IMR-90 (cell line): Measurements from ENCODE around the gene HADHA. TPM values are rescaled to one million over a fixed set of nuclear protein-coding genes. Genes with fewer than 3 reads are reported as not detected.

Experiments used
- ATAC-seq: fragments of 200-7000 bp; cut with Tn5 transposase; 2 replicates; pipeline ENCODE4 v1.9.1; 2020; ENCODE audit warnings: low read depth, mild to moderate bottlenecking, moderate library complexity
- BruUV-seq: library from RNA; stranded (reverse); fragments of 400-500 nt; replicated peaks from 2 replicates; lab custom pipeline; 2021; lab: Mats Ljungman, UMichigan
- CTCF ChIA-PET: fragments of 300-600 bp; formaldehyde crosslinking; extraction: SDS; loops from one replicate; lab custom pipeline; 2021; ENCODE audit warnings: antibody characterized with exemption; lab: Yijun Ruan, JAX
- POLR2A ChIA-PET: fragments of 300-600 bp; sonication (Branson Sonifier 250); formaldehyde crosslinking; loops from one replicate; lab custom pipeline; 2022; ENCODE audit warnings: antibody characterized with exemption; ENCODE audit not compliant: unreplicated experiment; lab: Charles Lee
- DNase-seq: peaks from one replicate; pipeline ENCODE4 v3.0.0; 2013
- H2AFZ ChIP-seq: replicated peaks from 2 replicates; pipeline ENCODE3; 2013; ENCODE audit warnings: low read length, mild to moderate bottlenecking; ENCODE audit not compliant: poor library complexity
- H2AK5ac ChIP-seq: 2 replicates; pipeline ENCODE4 v1.6.1; 2013; ENCODE audit warnings: low read depth, low read length, inconsistent platforms
- H2AK9ac ChIP-seq: replicated peaks from 2 replicates; pipeline ENCODE3; 2013; ENCODE audit warnings: mild to moderate bottlenecking, low read depth, low read length, moderate library complexity; ENCODE audit not compliant: poor library complexity
- H2BK120ac ChIP-seq: 2 replicates; pipeline ENCODE4 v1.6.1; 2013; ENCODE audit warnings: low read depth, low read length, inconsistent platforms
- H2BK15ac ChIP-seq: 3 replicates; pipeline ENCODE4 v1.6.1; 2013; ENCODE audit warnings: low read depth, low read length, inconsistent platforms
- H2BK20ac ChIP-seq: 2 replicates; pipeline ENCODE4 v1.6.1; 2013; ENCODE audit warnings: low read depth, mild to moderate bottlenecking, inconsistent platforms, low read length, moderate library complexity
- H2BK5ac ChIP-seq: 2 replicates; pipeline ENCODE4 v1.6.1; 2013; ENCODE audit warnings: mild to moderate bottlenecking, low read depth, low read length, inconsistent platforms; ENCODE audit not compliant: poor library complexity, severe bottlenecking
- H3K14ac ChIP-seq: replicated peaks from 2 replicates; pipeline ENCODE4 v1.6.1; 2013; ENCODE audit warnings: low read depth, low read length, inconsistent platforms
- H3K18ac ChIP-seq: 2 replicates; pipeline ENCODE4 v1.6.1; 2013; ENCODE audit warnings: low read depth, low read length, control low read depth
- H3K23ac ChIP-seq: 2 replicates; pipeline ENCODE4 v1.6.1; 2013; ENCODE audit warnings: low read depth, low read length, inconsistent platforms
- H3K27ac ChIP-seq: 2 replicates; pipeline ENCODE4 v1.5.1; 2013; ENCODE audit warnings: mild to moderate bottlenecking, control low read depth, low read length; ENCODE audit not compliant: insufficient read depth
- H3K27me3 ChIP-seq: 2 replicates; pipeline ENCODE4 v1.6.1; 2013; ENCODE audit warnings: low read length; ENCODE audit not compliant: control insufficient read depth, insufficient read depth
- H3K36me3 ChIP-seq: 2 replicates; pipeline ENCODE4 v1.6.1; 2013; ENCODE audit warnings: low read length, mixed read lengths; ENCODE audit not compliant: control insufficient read depth, insufficient read depth
- H3K4ac ChIP-seq: 2 replicates; pipeline ENCODE4 v1.6.1; 2013; ENCODE audit warnings: low read depth, low read length, inconsistent platforms
- H3K4me1 ChIP-seq: 2 replicates; pipeline ENCODE4 v1.6.1; 2013; ENCODE audit warnings: low read length, mixed read lengths; ENCODE audit not compliant: control insufficient read depth, insufficient read depth
- H3K4me2 ChIP-seq: 2 replicates; pipeline ENCODE4 v1.6.1; 2013; ENCODE audit warnings: low read depth, mild to moderate bottlenecking, control low read depth, low read length, moderate library complexity
- H3K4me3 ChIP-seq: 2 replicates; pipeline ENCODE4 v1.5.1; 2013; ENCODE audit warnings: low read depth, mild to moderate bottlenecking, control low read depth, low read length, moderate library complexity; ENCODE audit not compliant: insufficient read depth
- H3K56ac ChIP-seq: 2 replicates; pipeline ENCODE4 v1.6.1; 2013; ENCODE audit warnings: low read length, inconsistent platforms; ENCODE audit not compliant: insufficient read depth; ENCODE audit errors: extremely low read depth
- H3K79me1 ChIP-seq, 2 experiments: 2 replicates each; pipeline ENCODE4 v1.6.1; 2013; ENCODE audit warnings: low read length in 2 of 2, inconsistent platforms in 1 of 2, low read depth in 1 of 2
- H3K9ac ChIP-seq: 2 replicates; pipeline ENCODE4 v1.6.1; 2013; ENCODE audit warnings: low read depth, low read length, control low read depth
- H3K9me1 ChIP-seq: 2 replicates; pipeline ENCODE4 v1.6.1; 2013; ENCODE audit warnings: low read length, inconsistent platforms; ENCODE audit not compliant: insufficient read depth
- H3K9me3 ChIP-seq: 2 replicates; pipeline ENCODE4 v1.6.1; 2013; ENCODE audit warnings: low read length; ENCODE audit not compliant: control insufficient read depth, insufficient read depth
- H4K20me1 ChIP-seq: 2 replicates; pipeline ENCODE4 v1.6.1; 2013; ENCODE audit warnings: low read length, inconsistent platforms; ENCODE audit not compliant: insufficient read depth
- H4K5ac ChIP-seq: 2 replicates; pipeline ENCODE4 v1.6.1; 2013; ENCODE audit warnings: mild to moderate bottlenecking, low read depth, low read length, control low read depth
- H4K8ac ChIP-seq, 2 experiments: 2 replicates each; pipeline ENCODE4 v1.6.1; 2013; ENCODE audit warnings: low read depth in 2 of 2, low read length in 2 of 2, control low read depth in 1 of 2, inconsistent platforms in 1 of 2
- H4K91ac ChIP-seq: 2 replicates; pipeline ENCODE4 v1.6.1; 2013; ENCODE audit warnings: low read depth, low read length, inconsistent platforms; ENCODE audit not compliant: insufficient read depth
- CEBPB ChIP-seq: IDR thresholded peaks from 2 replicates; pipeline ENCODE4 v1.6.1; 2012; ENCODE audit warnings: low read depth, low read length, improper control_type of control experiment
- FOS ChIP-seq: fragments of 150-350 bp; IDR thresholded peaks from 2 replicates; pipeline ENCODE4 v1.6.1; 2016; ENCODE audit warnings: low read depth, low read length
- NFE2L2 ChIP-seq: fragments of 150-350 bp; IDR thresholded peaks from 2 replicates; pipeline ENCODE4 v1.6.1; 2016; ENCODE audit warnings: low read depth, mild to moderate bottlenecking, low read length
- RCOR1 ChIP-seq: IDR thresholded peaks from 2 replicates; pipeline ENCODE4 v1.6.1; 2012; ENCODE audit warnings: mild to moderate bottlenecking, low read length, improper control_type of control experiment; ENCODE audit not compliant: insufficient replicate concordance
- RFX5 ChIP-seq: IDR thresholded peaks from 2 replicates; pipeline ENCODE4 v1.8.0; 2012; ENCODE audit warnings: low read depth, mild to moderate bottlenecking, low read length, moderate library complexity
- WGBS, 2 experiments: methylation state at CpG; one replicate each; pipeline versions ENCODE4 v1.1.5 to v1.1.7; 2013; ENCODE audit warnings: missing lambda C conversion rate in 2 of 2; ENCODE audit not compliant: insufficient read length in 1 of 2; ENCODE audit errors: extremely low coverage in 2 of 2; 5-methylcytosine and 5-hydroxymethylcytosine counted together
- dilution Hi-C: fragments of 300-500 bp; cut with HindIII; formaldehyde crosslinking; loops from one replicate; pipeline ENCODE4 v1.14.3; 2018; ENCODE audit warnings: low sequenced_read_pairs; ENCODE audit not compliant: unreplicated experiment
- in situ Hi-C: fragments of 300-500 bp; cut with MboI; formaldehyde crosslinking; loops from 3 replicates; pipeline ENCODE4 v1.14.3; 2019; ENCODE audit warnings: low sequenced_read_pairs, inconsistent platforms, mixed read lengths
- intact Hi-C: fragments of 100-400 bp; cut with micrococcal nuclease; formaldehyde crosslinking; loops from 2 replicates; pipeline ENCODE4 v1.10.0; 2022
- polyA plus RNA-seq, 3 experiments: library from polyadenylated mRNA; depleted of rRNA; stranded (reverse); fragments of >200 nt; gene quantifications; 2 replicates each; pipeline ENCODE4 v1.2.3, GENCODE V29; 2012; ENCODE audit warnings: low replicate concordance in 1 of 3
- total RNA-seq: library from RNA; depleted of rRNA; stranded (reverse); fragments of >200 nt; gene quantifications from 2 replicates; pipeline ENCODE4 v1.2.3, GENCODE V29; 2012
- TF ChIP-seq, protein P1 (sequence below): fragments of 150-350 bp; IDR thresholded peaks from 2 replicates; pipeline ENCODE4 v1.6.1; 2016; ENCODE audit warnings: low read depth, mild to moderate bottlenecking, low read length, moderate library complexity, borderline replicate concordance
- TF ChIP-seq, protein P2 (sequence below): conservative IDR thresholded peaks from 2 replicates; pipeline ENCODE4 v1.5.1; 2012; ENCODE audit warnings: mild to moderate bottlenecking, low read depth, low read length, improper control_type of control experiment

HADHA gene
- total and polyA plus RNA-seq, 2 of the 4 experiments (the other 2 are of a cell fraction), result 52.7 to 111 TPM

- Histone ChIP-seq H3K14ac (peak overlapping the region; percentile 83), H3K36me3 (peaks cover 16% of the 10 kb centered on the region), H3K9me3 (no peaks in the 10 kb centered on the region), H4K91ac (peak overlapping the region; percentile 15; the same call in 1 of the 2 replicates), H3K4me2 (peak overlapping the region; percentile 70; the same call in 1 of the 2 replicates), H2AFZ (no peak overlapping the region), H3K23ac (peak overlapping the region; percentile 87), H3K4ac (no peak overlapping the region), H3K4me3 (no peak overlapping the region), H3K9ac (no peak overlapping the region), H2BK5ac (peak overlapping the region; percentile 43), H2AK5ac (peak overlapping the region; percentile 80; the same call in 1 of the 2 replicates), H3K79me1 (peaks cover 2 to 12% of the 10 kb centered on the region in 2 experiments; a peak in 3 of 4 replicates), H2AK9ac (peak overlapping the region; percentile 3), H3K18ac (peak overlapping the region; percentile 66; the same call in 1 of the 2 replicates), H3K27me3 (no peaks in the 10 kb centered on the region), H4K8ac (no peak overlapping the region), H3K9me1 (peaks cover 8% of the 10 kb centered on the region), H2BK120ac (peak overlapping the region; percentile 3; the same call in 1 of the 2 replicates), H2BK20ac (no peak overlapping the region), H2BK15ac (peak overlapping the region; percentile 66; the same call in 2 of the 3 replicates), H3K56ac (peak overlapping the region; percentile 10; the same call in 1 of the 2 replicates), H4K20me1 (peaks cover 4% of the 10 kb centered on the region; the same call in 1 of the 2 replicates), H3K27ac (peak overlapping the region; percentile 60), H3K4me1 (peaks cover 7% of the 10 kb centered on the region; the same call in 1 of the 2 replicates), H4K5ac (no peak overlapping the region)
- no TSS peak for BruUV-seq
- intact Hi-C loops (no loop called here), in situ Hi-C loops (no loop called here), dilution Hi-C loops (no loop called here)
- peak; percentile 90 for DNase-seq
- ChIA-PET CTCF (interaction anchor here (0.6 kb wide), 1 partner anchor 68 kb away, joined by 5 read pairs; no protein-coding TSS in a partner anchor), POLR2A (no interaction called here)
- no CpG with 5 or more reads among the region's 5 CpGs for WGBS, 2 experiments
- TF ChIP-seq RFX5, result no peak
- TF ChIP-seq, protein P1, sequence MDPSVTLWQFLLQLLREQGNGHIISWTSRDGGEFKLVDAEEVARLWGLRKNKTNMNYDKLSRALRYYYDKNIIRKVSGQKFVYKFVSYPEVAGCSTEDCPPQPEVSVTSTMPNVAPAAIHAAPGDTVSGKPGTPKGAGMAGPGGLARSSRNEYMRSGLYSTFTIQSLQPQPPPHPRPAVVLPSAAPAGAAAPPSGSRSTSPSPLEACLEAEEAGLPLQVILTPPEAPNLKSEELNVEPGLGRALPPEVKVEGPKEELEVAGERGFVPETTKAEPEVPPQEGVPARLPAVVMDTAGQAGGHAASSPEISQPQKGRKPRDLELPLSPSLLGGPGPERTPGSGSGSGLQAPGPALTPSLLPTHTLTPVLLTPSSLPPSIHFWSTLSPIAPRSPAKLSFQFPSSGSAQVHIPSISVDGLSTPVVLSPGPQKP, result no peak
- no peak for TF ChIP-seq RCOR1
- TF ChIP-seq FOS, result peak; percentile 23; the same call in 1 of the 2 replicates
- TF ChIP-seq, protein P2, sequence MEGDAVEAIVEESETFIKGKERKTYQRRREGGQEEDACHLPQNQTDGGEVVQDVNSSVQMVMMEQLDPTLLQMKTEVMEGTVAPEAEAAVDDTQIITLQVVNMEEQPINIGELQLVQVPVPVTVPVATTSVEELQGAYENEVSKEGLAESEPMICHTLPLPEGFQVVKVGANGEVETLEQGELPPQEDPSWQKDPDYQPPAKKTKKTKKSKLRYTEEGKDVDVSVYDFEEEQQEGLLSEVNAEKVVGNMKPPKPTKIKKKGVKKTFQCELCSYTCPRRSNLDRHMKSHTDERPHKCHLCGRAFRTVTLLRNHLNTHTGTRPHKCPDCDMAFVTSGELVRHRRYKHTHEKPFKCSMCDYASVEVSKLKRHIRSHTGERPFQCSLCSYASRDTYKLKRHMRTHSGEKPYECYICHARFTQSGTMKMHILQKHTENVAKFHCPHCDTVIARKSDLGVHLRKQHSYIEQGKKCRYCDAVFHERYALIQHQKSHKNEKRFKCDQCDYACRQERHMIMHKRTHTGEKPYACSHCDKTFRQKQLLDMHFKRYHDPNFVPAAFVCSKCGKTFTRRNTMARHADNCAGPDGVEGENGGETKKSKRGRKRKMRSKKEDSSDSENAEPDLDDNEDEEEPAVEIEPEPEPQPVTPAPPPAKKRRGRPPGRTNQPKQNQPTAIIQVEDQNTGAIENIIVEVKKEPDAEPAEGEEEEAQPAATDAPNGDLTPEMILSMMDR, result no peak
- peak; percentile 97 for TF ChIP-seq CEBPB
- peak; percentile 11; the same call in 1 of the 2 replicates for TF ChIP-seq NFE2L2
- peak; percentile 74 for ATAC-seq
Observed at GRCh38 chr2:26274058-26274613, 29.7 kb upstream of the HADHA start.
